Lower leg skin (tissue), 3 donors: ENCODE measurements around the gene HERC2.

Experiments
- CTCF ChIP-seq, 3 donors: fragments of 450-650 bp; IDR thresholded peaks; one replicate each; pipeline ENCODE4 v1.5.1; 2016; ENCODE audit warnings: antibody characterized with exemption in 3 of 3, mild to moderate bottlenecking in 3 of 3, moderate library complexity in 2 of 3
- POLR2A ChIP-seq, 2 donors: fragments of 450-650 bp; IDR thresholded peaks; one replicate each; pipeline ENCODE4 v1.6.1; 2016 to 2017; ENCODE audit warnings: antibody characterized with exemption in 2 of 2, mild to moderate bottlenecking in 1 of 2, moderate library complexity in 1 of 2

GRCh38 chr15:28114114-28114455, 207.9 kb downstream of the HERC2 start:
- TF ChIP-seq CTCF (IDR thresholded peaks at IDR 0.05) (no peak), POLR2A (IDR thresholded peaks at IDR 0.05) (no peak)
